HEK293 (cell line): ENCODE measurements around the gene FRMD4A.

Experiments used
- CTCF ChIA-PET: fragments of 350-600 bp; formaldehyde crosslinking; extraction: SDS; loops from one replicate; lab custom pipeline; 2021; ENCODE audit warnings: antibody characterized with exemption; lab: Yijun Ruan, JAX
- POLR2A ChIA-PET: fragments of 300-600 bp; formaldehyde crosslinking; extraction: SDS; loops from one replicate; lab custom pipeline; 2020; ENCODE audit warnings: antibody characterized with exemption, inconsistent platforms; lab: Yijun Ruan, JAX
- H3K27ac ChIP-seq: fragments of 200-500 bp; sonication (Bioruptor generic); 2 replicates; pipeline ENCODE4 v1.5.1; 2014; ENCODE audit warnings: low read depth, low read length, control low read depth, inconsistent platforms; ENCODE audit errors: extremely low read depth
- H3K36me3 ChIP-seq, 2 experiments: fragments of 200-500 bp in 1 of 2; sonication (Bioruptor generic) in 1 of 2; 1 replicate in 1 of 2; 2 replicates in 1 of 2; pipeline ENCODE4 v1.5.1; 2014 to 2017; ENCODE audit warnings: inconsistent platforms in 2 of 2, low read length in 2 of 2; ENCODE audit not compliant: control insufficient read depth in 2 of 2, insufficient read depth in 1 of 2
- H3K4me1 ChIP-seq: fragments of 200-500 bp; sonication (Bioruptor generic); 2 replicates; pipeline ENCODE4 v1.5.1; 2014; ENCODE audit warnings: mild to moderate bottlenecking, low read length, inconsistent platforms; ENCODE audit not compliant: control insufficient read depth, insufficient read depth
- H3K4me3 ChIP-seq: 2 replicates; pipeline ENCODE4 v1.5.1; 2011; ENCODE audit warnings: low read depth, mild to moderate bottlenecking, control low read depth, low read length, moderate library complexity
- H3K9me3 ChIP-seq: fragments of 200-500 bp; sonication (Bioruptor generic); 2 replicates; pipeline ENCODE4 v1.5.1; 2014; ENCODE audit warnings: low read depth, low read length, inconsistent platforms; ENCODE audit not compliant: control insufficient read depth, insufficient read depth
- KLF7 ChIP-seq: fragments of 450-650 bp; formaldehyde crosslinking; IDR thresholded peaks from 2 replicates; pipeline ENCODE4 v1.5.1; 2016; ENCODE audit warnings: missing biosample characterization, missing genetic modification characterization, borderline replicate concordance
- YY2 ChIP-seq: fragments of 450-650 bp; formaldehyde crosslinking; IDR thresholded peaks from 2 replicates; pipeline ENCODE4 v1.5.1; 2016; ENCODE audit warnings: missing biosample characterization, missing genetic modification characterization
- ZNF175 ChIP-seq: fragments of 450-650 bp; formaldehyde crosslinking; IDR thresholded peaks from 2 replicates; pipeline ENCODE4 v1.5.1; 2016; ENCODE audit warnings: missing biosample characterization, missing genetic modification characterization
- ZNF239 ChIP-seq: fragments of 450-650 bp; formaldehyde crosslinking; IDR thresholded peaks from 2 replicates; pipeline ENCODE4 v1.5.1; 2016; ENCODE audit warnings: missing biosample characterization, missing genetic modification characterization
- ZNF274 ChIP-seq, 2 experiments: fragments of 200-500 bp in 1 of 2; fragments of 450-650 bp in 1 of 2; sonication (Bioruptor generic) in 1 of 2; formaldehyde crosslinking in 1 of 2; IDR thresholded peaks; 2 replicates each; pipeline versions ENCODE4 v1.5.1 to v1.6.1; 2014 to 2016; ENCODE audit warnings: borderline replicate concordance in 1 of 2, inconsistent platforms in 1 of 2, low read length in 1 of 2, missing biosample characterization in 1 of 2, missing genetic modification characterization in 1 of 2
- ZNF280D ChIP-seq: fragments of 450-650 bp; formaldehyde crosslinking; IDR thresholded peaks from 2 replicates; pipeline ENCODE4 v1.5.1; 2016; ENCODE audit warnings: missing biosample characterization, missing genetic modification characterization
- ZNF580 ChIP-seq: fragments of 450-650 bp; formaldehyde crosslinking; IDR thresholded peaks from 2 replicates; pipeline ENCODE4 v1.5.1; 2016; ENCODE audit warnings: missing biosample characterization, missing genetic modification characterization
- ZNF623 ChIP-seq: fragments of 450-650 bp; formaldehyde crosslinking; IDR thresholded peaks from 2 replicates; pipeline ENCODE4 v1.5.1; 2016; ENCODE audit warnings: missing biosample characterization, missing genetic modification characterization
- ZNF639 ChIP-seq: fragments of 450-650 bp; formaldehyde crosslinking; IDR thresholded peaks from 2 replicates; pipeline ENCODE4 v1.5.1; 2016; ENCODE audit warnings: missing biosample characterization, missing genetic modification characterization
- ZNF654 ChIP-seq: fragments of 450-650 bp; formaldehyde crosslinking; IDR thresholded peaks from 2 replicates; pipeline ENCODE4 v1.5.1; 2016; ENCODE audit warnings: low read depth, missing biosample characterization, missing genetic modification characterization
- ZNF76 ChIP-seq: fragments of 450-650 bp; formaldehyde crosslinking; IDR thresholded peaks from 2 replicates; pipeline ENCODE4; 2016; ENCODE audit warnings: low read depth, missing biosample characterization, missing genetic modification characterization, borderline replicate concordance
- ZXDB ChIP-seq: fragments of 450-650 bp; formaldehyde crosslinking; IDR thresholded peaks from 2 replicates; pipeline ENCODE4 v1.5.1; 2016; ENCODE audit warnings: missing biosample characterization, missing genetic modification characterization
- TF ChIP-seq, protein P1 (sequence below): fragments of 450-650 bp; IDR thresholded peaks from 2 replicates; pipeline ENCODE4 v1.5.1; 2018; ENCODE audit warnings: missing biosample characterization, missing genetic modification characterization

The FRMD4A gene

DNA sequence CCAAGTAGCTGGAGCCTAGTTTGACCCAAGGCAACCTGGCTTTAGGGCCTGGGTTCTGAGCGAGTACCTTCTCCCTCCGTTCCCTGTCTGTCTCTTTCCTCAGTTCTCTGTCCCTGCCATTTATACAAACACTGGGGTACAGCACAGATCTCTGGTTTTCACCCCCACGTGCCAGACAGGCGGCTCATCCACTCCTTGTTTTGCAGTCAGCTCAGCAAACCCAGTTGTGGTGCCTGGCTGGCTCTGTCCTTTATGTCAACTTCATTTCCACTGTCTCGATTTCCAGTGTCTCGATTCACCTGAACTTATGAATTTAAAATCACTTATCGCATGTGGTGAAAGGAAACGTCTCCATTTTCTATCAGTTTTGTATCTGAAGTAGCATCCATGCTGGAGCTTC is 230.8 kb downstream of the FRMD4A start (continued):
- TF ChIP-seq, protein P1, sequence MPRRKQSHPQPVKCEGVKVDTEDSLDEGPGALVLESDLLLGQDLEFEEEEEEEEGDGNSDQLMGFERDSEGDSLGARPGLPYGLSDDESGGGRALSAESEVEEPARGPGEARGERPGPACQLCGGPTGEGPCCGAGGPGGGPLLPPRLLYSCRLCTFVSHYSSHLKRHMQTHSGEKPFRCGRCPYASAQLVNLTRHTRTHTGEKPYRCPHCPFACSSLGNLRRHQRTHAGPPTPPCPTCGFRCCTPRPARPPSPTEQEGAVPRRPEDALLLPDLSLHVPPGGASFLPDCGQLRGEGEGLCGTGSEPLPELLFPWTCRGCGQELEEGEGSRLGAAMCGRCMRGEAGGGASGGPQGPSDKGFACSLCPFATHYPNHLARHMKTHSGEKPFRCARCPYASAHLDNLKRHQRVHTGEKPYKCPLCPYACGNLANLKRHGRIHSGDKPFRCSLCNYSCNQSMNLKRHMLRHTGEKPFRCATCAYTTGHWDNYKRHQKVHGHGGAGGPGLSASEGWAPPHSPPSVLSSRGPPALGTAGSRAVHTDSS (tag by site-specific recombination): no peak
- TF ChIP-seq KLF7 (tag by site-specific recombination): no peak
- TF ChIP-seq ZNF175: no peak
- TF ChIP-seq ZNF76 (tag by site-specific recombination): no peak
- TF ChIP-seq ZNF280D: no peak
- TF ChIP-seq ZNF274 (IDR thresholded peaks at IDR 0.05; ENCODE audit: low read length): no peak
- no peak for TF ChIP-seq ZNF274 (tag by site-specific recombination; IDR thresholded peaks at IDR 0.05; ENCODE audit: borderline replicate concordance)

GRCh38 chr10:14093730-14094484 is 236.8 kb downstream of the FRMD4A start:
- CTCF ChIA-PET: interaction anchor here (0.6 to 1.8 kb wide), 12 partner anchors 9 to 386 kb away, joined by 3 to 7 read pairs (median 3); no protein-coding TSS in a partner anchor
- Histone ChIP-seq H3K4me3 (no peak overlapping the region), H3K9me3 (no peaks in the 10 kb centered on the region), H3K27ac (no peak overlapping the region), H3K4me1 (peaks cover 7% of the 10 kb centered on the region), H3K36me3 (no peaks in the 10 kb centered on the region)
- POLR2A ChIA-PET: no interaction called here
- no peak for TF ChIP-seq YY2 (tag by site-specific recombination)
- TF ChIP-seq ZNF654 (tag by site-specific recombination): peak; percentile 70
- no peak for TF ChIP-seq ZXDB (tag by site-specific recombination)

GRCh38 chr10:14092799-14093198 is 237.9 kb downstream of the FRMD4A start:
- POLR2A ChIA-PET: no interaction called here
- Histone ChIP-seq H3K36me3 (no peaks in the 10 kb centered on the region), H3K9me3 (no peaks in the 10 kb centered on the region), H3K4me3 (no peak overlapping the region), H3K27ac (no peak overlapping the region), H3K4me1 (peaks cover 13% of the 10 kb centered on the region)
- TF ChIP-seq ZNF580 (no peak), ZNF623 (tag by site-specific recombination) (no peak), ZNF639 (tag by site-specific recombination) (no peak), ZNF239 (tag by site-specific recombination) (no peak)
- CTCF ChIA-PET: interaction anchor here (0.5 to 1.4 kb wide), 3 partner anchors 10 to 302 kb away, joined by 3 read pairs; no protein-coding TSS in a partner anchor
